Fibroblast of skin of right biceps (primary cell): Measurements from ENCODE around the gene FAM117B.
"Not testable (repeated sequence)": the region's sequence is repeated elsewhere in the genome, so short reads cannot be mapped to it uniquely, and the experiment has no call there.

Source experiments
- DNase-seq: peaks from one replicate; pipeline ENCODE4 v3.0.0-alpha.2; 2013

Gene FAM117B

DNA sequence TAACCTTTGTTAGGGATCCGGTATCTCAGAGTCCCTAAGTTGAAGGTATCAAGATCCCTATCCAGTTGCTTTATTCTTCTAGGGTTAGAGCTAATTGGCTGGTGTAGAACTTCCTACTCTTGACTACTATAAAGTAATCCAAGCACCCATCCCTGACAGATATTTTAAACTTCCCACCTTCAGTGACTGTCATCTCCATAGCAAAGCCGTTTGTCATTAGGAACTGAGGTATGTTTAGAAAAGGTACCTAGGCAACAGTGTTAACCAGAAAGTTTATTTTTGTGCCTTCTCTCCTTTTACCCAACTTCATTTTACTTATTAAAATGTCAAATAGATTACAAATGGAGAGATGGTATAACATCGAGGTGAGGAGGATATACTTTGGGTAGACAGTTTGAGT is 4.5 kb downstream of the FAM117B start:
- no peak for DNase-seq

DNA sequence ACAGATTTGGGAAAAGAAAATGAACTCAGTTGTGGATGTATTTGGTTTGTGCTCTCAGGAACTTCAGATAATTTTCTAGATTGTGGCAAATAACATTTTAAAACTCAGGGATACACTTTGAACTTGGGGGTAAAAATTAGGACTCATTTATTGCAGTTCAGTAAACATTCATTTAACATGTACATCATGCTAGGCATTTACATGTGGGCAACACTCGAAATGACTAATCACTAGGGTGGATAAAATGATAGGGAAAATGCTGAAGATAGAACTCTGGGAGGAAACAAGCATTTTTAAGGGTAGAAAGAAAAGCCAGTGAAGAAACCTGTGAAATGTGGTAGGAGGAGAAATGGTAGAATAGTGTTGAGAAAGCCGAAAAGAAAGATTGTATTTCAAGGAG is 7.8 kb downstream of the FAM117B start:
- no peak for DNase-seq

DNA sequence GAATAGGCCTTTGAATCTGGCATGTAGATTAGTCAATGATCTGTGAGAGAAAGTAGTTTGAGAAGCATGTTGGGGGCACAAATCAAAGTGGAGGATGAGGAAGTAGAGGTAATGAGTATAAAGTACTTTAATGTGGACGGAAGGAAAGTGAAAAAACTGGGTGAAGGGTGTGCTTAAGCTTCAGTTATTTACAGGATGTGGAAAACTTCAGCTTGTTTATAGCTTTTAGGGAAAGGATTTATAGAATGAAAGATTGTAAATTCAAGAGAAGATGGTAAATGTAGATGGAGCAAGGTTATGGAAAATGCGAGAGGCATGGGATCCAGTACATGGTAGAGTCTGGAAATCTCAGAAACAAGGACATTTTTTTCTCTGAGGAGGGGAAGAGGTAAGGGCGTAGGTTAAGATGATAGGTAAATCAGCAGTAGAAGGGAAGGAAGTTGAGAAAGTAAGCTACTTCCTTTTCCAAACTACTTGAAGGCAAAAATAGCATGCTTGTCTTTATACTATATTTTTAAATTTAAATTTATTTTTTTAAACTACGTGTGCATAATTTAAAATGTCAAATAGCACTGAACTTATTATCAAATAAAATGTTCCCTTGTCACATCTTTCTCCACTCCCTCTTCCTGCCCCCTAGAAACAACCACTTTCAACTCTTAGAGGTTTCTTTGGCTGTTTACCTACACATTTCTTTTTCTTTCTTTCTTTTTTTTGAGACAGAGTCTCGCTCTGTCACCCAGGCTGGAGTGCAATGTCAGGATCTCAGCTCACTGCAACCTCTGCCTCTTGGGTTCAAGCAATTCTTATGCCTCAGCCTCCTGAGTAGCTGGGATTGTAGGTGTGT is 8.5 kb downstream of the FAM117B start:
- no peak for DNase-seq

DNA sequence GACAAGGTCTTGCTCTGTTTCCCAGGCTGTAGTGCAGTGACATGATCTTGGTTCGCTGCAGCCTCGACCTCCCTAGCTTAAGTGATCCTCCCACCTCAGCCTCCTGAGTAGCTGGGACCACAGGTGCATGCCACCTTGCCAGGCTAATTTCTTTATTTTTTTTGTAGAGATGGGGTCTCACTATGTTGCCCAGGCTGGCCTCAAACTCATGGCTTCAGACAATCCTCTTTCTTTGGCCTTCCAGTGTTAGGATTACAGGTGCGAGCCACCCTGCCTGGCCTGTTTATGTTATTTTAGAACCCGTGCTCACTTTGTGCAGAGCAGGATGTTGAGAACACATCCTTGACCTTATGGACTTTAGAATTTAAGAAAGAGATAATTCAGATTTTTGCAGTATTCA is 17.4 kb downstream of the FAM117B start:
- DNase-seq = no peak

GRCh38 chr2:202653890-202654289 is 19.1 kb downstream of the FAM117B start:
- no peak for DNase-seq

DNA sequence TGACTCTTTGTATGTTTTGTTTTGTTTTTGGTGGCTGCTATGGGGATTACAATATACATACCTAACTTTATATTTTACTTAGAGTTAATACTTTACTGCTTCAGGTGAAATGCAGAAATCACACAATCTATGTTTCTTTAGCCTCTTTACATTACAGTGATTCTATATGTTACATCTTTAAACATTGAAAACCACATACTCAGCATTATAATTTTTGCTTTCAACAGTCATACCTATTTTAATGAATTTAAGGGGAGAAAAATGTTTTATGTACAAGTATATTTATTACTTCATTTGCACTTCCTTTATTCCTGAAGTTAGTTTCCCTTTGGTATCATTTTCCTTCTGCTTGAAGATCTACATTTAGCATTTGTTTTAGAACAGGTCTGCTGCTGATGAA is 23.1 kb downstream of the FAM117B start:
- no peak for DNase-seq

DNA sequence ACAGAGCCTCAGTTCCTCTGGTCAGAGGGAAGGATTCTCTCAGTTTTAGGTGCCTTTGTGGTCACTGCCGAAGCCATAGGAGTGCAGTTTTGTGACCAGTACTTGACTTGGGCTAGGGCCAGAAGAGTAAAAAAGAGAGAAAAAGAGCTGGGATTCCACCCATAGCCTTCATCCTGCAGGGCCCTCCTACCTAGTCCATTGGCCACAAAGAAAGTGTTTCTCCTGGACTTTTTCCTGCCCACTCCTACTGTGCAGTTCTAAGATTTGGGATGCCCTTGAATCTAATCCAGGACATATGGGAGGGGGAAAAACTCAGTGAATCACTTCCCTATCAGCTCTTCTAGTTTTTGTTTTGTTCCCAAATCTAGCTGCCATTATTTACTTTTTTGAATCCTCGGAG is 26.0 kb downstream of the FAM117B start:
- no peak for DNase-seq

DNA sequence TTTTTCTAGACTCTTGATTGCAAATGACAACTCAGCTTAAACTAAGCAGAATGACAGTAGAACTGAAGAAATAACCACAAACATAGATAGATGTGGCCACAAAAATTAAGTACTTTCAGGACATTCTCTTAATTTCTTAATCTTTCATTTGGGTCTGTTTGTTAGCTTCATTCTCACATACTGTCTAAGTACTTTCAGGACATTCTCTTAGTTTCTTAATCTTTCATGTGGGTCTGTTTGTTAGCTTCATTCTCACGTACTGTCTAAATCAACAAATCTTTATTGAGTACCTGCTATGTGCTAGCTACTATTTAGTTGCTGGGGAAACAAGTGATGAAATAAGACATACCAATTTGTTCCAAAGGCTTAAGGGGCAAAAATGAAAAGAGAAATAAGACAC is 35.1 kb downstream of the FAM117B start:
- DNase-seq = no peak

DNA sequence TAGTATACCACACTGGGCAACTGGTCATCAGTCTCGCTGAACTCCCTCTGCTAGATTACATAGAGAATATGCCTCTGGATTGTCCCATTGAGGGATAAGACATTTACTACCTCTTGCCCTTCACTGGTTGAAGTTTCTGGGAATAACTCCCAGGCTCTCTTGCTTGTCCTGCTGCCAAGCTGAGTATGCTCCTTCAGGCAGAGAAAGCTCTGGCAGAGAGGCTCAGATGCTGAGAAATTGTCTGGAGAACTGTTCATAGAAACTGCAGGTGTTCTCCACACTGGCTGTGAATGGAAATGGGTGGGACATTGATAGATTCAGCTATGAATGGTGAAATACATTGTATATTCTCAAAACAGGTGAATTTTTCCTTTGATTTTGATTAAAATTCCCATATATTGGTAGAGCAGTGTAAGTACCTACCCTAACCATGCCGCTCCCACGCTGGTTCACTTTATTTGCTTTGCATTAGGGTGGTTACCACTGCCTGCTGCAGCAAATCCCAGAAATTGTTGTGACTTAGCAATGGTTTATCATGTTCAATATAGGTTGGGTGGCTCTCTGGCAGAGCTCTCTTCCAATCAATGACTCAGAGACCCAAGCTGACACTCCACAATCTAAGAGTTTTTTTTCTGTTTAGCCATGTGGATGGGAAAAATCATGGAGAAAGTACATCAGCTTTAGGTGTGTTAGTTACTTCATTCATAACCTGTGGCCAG is 36.7 kb downstream of the FAM117B start:
- no peak for DNase-seq

DNA sequence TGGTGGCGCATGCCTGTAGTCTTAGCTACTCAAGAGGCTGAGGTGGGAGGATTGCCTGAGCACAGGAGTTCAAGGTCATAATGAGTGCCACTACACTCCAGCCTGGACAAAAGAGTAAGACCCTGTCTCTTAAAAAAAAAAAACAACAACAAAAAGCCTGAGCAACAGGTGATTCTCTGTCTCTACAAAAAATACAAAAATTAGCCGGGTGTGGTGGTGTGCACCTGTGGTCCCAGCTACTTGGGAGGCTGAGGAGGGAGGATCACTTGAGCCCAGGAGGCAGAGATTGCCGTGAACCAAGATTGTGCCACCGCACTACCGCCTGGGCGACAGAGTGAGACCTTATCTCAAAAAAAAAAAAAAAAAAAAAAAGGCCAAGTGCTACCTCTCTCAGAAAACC is 40.3 kb downstream of the FAM117B start:
- not testable (repeated sequence) for DNase-seq

GRCh38 chr2:202679980-202680379 is 45.2 kb downstream of the FAM117B start:
- DNase-seq = no peak

- no peak for DNase-seq
Observed at GRCh38 chr2:202680512-202680911, 45.7 kb downstream of the FAM117B start.

DNA sequence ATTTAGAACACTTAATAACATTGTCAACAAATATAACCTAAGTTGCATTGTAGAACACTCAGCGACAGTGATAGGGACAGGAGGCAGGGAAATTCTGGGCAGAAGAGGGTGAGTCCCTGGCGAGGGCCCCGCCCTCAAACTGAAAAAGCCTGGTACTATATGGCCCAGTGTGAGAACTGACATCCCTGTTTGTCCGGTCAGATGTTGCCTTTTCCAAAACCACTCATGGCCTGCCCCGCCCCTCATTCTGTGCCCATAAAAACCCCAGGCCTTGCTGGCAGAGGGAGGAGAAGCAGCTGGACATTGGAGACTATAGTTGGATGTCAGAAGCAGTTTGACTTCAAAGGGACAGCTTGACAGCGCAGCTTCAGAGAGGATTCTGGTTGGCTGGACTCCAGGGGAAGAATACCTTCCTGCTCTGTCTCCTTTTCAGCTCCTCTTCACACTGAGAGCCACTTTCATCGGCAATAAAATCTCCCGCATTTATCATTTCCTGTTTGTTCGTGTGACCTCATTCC is 47.0 kb downstream of the FAM117B start:
- DNase-seq = no peak

- DNase-seq = no peak
Observed at GRCh38 chr2:202682274-202682673, 47.5 kb downstream of the FAM117B start.

- no peak for DNase-seq
Observed at GRCh38 chr2:202687276-202687675, 52.5 kb downstream of the FAM117B start.

- no peak for DNase-seq
Observed at GRCh38 chr2:202689459-202689858, 54.7 kb downstream of the FAM117B start.

- DNase-seq = no peak
Observed at GRCh38 chr2:202689898-202690297, 55.1 kb downstream of the FAM117B start.

DNA sequence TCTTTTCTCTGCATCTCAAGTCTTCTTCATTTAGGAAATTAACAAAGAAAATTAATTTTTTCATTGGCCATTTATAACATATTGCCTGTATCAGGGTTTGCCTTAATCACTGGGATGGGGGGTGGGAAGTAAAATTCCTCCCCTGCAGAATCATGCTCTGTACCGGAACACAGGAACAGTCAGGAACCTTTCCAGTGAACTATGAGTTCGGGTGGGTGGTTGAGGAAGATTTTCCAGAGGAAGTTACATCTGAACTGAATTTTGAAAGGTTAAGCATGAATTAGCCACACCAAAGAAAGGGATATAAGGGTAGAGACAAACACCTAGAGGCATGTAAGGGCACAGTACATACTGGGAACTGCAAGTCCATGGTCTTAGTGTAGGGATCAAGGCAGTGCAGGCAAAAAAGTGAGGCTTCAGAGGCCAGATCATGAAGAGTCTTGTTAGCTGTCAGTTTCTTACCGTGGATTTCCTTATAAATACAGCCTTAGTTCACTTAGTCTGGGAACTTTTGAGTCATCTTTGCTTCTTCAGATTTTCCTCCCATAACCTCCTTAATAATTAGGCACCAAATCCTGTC is 55.6 kb downstream of the FAM117B start:
- no peak for DNase-seq

GRCh38 chr2:202693503-202693902 is 58.7 kb downstream of the FAM117B start:
- DNase-seq = no peak

DNA sequence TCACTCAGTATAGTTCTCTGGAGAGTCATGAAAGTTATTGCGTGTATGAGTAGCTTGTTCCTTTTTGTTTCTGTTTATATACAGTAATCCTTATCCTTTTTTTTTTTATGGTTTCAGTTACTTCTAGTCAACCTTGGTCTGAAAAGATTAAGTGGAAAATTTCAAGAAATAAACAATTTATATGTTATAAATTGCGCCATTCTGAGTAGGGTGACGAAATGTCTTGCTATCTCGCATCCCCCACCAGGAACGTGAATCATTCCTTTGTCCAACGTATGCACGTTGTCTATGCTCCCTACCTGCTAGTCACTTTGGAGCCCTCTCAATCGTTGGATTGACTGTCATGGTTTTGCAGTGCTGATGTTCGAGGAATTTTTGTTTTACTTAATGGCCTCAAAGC is 60.4 kb downstream of the FAM117B start:
- no peak for DNase-seq

- DNase-seq = no peak
Observed at GRCh38 chr2:202700075-202700901, 65.5 kb downstream of the FAM117B start.

- no peak for DNase-seq
Observed at GRCh38 chr2:202703091-202703490, 68.3 kb downstream of the FAM117B start.

DNA sequence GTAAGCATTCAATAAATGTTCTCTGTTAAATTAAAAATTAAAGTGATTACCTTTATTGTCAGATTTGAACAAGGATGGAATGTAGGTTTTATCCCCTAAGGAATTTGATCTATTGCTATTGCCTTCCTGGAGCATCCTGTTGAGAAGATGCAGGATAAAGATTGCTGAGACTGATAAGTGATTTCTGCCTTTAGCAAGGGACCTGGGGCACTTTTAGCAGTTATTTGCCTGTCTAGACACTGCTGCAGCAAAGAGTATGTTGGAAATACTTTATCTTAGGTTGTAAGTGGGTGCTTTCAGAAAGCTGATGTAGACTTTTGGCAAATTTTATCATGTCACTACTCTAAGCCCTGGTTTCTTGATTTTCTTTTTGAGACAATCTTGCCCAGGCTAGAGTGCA is 69.5 kb downstream of the FAM117B start:
- no peak for DNase-seq
